GM19193 (cell line): Measurements from ENCODE around the gene SNX20.

ENCODE experiments used
- POLR2A ChIP-seq: IDR thresholded peaks from 4 replicates; pipeline ENCODE4 v1.6.1; 2011; ENCODE audit not compliant: insufficient read depth, insufficient read length; ENCODE audit errors: extremely low read depth

SNX20 gene

GRCh38 chr16:50681021-50681885 lies at the start of gene SNX20:
Gene SNX20, minus strand, starts transcription at chr16:50681312. Its CDS starts 3,786 bp downstream, at chr16:50677526.
- peak; percentile 71 for TF ChIP-seq POLR2A

- no peak for TF ChIP-seq POLR2A
Measured at GRCh38 chr16:50724306-50724705, 43.2 kb upstream of the SNX20 start.

- no peak for TF ChIP-seq POLR2A
Measured at GRCh38 chr16:50722960-50723359, 41.8 kb upstream of the SNX20 start.

- TF ChIP-seq POLR2A = no peak
Measured at GRCh38 chr16:50722405-50722737, 41.3 kb upstream of the SNX20 start.

GRCh38 chr16:50721549-50722404 lies 40.7 kb upstream of the SNX20 start:
- no peak for TF ChIP-seq POLR2A

GRCh38 chr16:50719401-50720337 lies 38.6 kb upstream of the SNX20 start:
- no peak for TF ChIP-seq POLR2A

- no peak for TF ChIP-seq POLR2A
Measured at GRCh38 chr16:50718761-50719400, 37.8 kb upstream of the SNX20 start.

- TF ChIP-seq POLR2A = no peak
Measured at GRCh38 chr16:50718061-50718760, 37.1 kb upstream of the SNX20 start.

GRCh38 chr16:50717494-50717893 lies 36.4 kb upstream of the SNX20 start:
- no peak for TF ChIP-seq POLR2A

GRCh38 chr16:50717091-50717490 lies 36.0 kb upstream of the SNX20 start:
- no peak for TF ChIP-seq POLR2A

- TF ChIP-seq POLR2A = no peak
Measured at GRCh38 chr16:50712956-50713355, 31.8 kb upstream of the SNX20 start.

GRCh38 chr16:50712560-50712898 lies 31.4 kb upstream of the SNX20 start:
- TF ChIP-seq POLR2A = no peak

- TF ChIP-seq POLR2A = no peak
Measured at GRCh38 chr16:50711862-50712559, 30.9 kb upstream of the SNX20 start.

GRCh38 chr16:50711040-50711439 lies 29.9 kb upstream of the SNX20 start:
- TF ChIP-seq POLR2A = no peak

- no peak for TF ChIP-seq POLR2A
Measured at GRCh38 chr16:50709980-50710379, 28.9 kb upstream of the SNX20 start.
